ENCODE measurements around the gene CCDC83.
"Not testable (repeated sequence)": the region's sequence is repeated elsewhere in the genome, so short reads cannot be mapped to it uniquely, and the experiment has no call there.

GRCh38 chr11:85853541-85853940 lies 1.6 kb upstream of the CCDC83 start:
- TF ChIP-seq POLR2A (IDR thresholded peaks at IDR 0.05; ENCODE audit: low read length); GATA1 (IDR thresholded peaks at IDR 0.05; ENCODE audit: low read depth, low read length): not testable (repeated sequence)

All from erythroblast (primary cell).